CD4-positive, alpha-beta T cell treated with Interleukin-15 for 1 hour (primary cell): ENCODE data around the gene TIMP1.
"Not testable (repeated sequence)": the region's sequence is repeated elsewhere in the genome, so short reads cannot be mapped to it uniquely, and the experiment has no call there.

ENCODE experiments used
- DNase-seq: peaks from one replicate; pipeline ENCODE4 v3.0.0-alpha.2; 2020

TIMP1 gene

GRCh38 chrX:47574076-47574546 is 8.1 kb upstream of the TIMP1 start:
- no peak for DNase-seq

- no peak for DNase-seq
Observed at GRCh38 chrX:47574547-47575301, 7.5 kb upstream of the TIMP1 start.

GRCh38 chrX:47576021-47576898 is 6.0 kb upstream of the TIMP1 start:
- DNase-seq, result no peak

- no peak for DNase-seq
Observed at GRCh38 chrX:47577424-47577823, 4.8 kb upstream of the TIMP1 start.

- DNase-seq, result no peak
Observed at GRCh38 chrX:47577901-47578300, 4.3 kb upstream of the TIMP1 start.

GRCh38 chrX:47578692-47579091 is 3.5 kb upstream of the TIMP1 start:
- DNase-seq, result no peak

GRCh38 chrX:47579537-47579936 is 2.7 kb upstream of the TIMP1 start:
- peak; percentile 69 for DNase-seq

- DNase-seq, result no peak
Observed at GRCh38 chrX:47583240-47583861, 1.1 kb downstream of the TIMP1 start.

- no peak for DNase-seq
Observed at GRCh38 chrX:47584714-47585113, 2.5 kb downstream of the TIMP1 start.

- no peak for DNase-seq
Observed at GRCh38 chrX:47585273-47585672, 3.0 kb downstream of the TIMP1 start.

- DNase-seq, result no peak
Observed at GRCh38 chrX:47586043-47586787, 4.0 kb downstream of the TIMP1 start.

- no peak for DNase-seq
Observed at GRCh38 chrX:47587091-47587891, 5.1 kb downstream of the TIMP1 start.

GRCh38 chrX:47587906-47588735 is 5.9 kb downstream of the TIMP1 start:
- DNase-seq, result no peak

- DNase-seq, result no peak
Observed at GRCh38 chrX:47590984-47591383, 8.7 kb downstream of the TIMP1 start.

GRCh38 chrX:47593522-47593921 is 11.3 kb downstream of the TIMP1 start:
- DNase-seq, result no peak

- no peak for DNase-seq
Observed at GRCh38 chrX:47595716-47596251, 13.5 kb downstream of the TIMP1 start.

- DNase-seq, result no peak
Observed at GRCh38 chrX:47596256-47596655, 14.0 kb downstream of the TIMP1 start.

GRCh38 chrX:47597222-47597621 is 15.0 kb downstream of the TIMP1 start:
- no peak for DNase-seq

- not testable (repeated sequence) for DNase-seq
Observed at GRCh38 chrX:47603125-47603524, 20.9 kb downstream of the TIMP1 start.

GRCh38 chrX:47605024-47605423 is 22.8 kb downstream of the TIMP1 start:
- no peak for DNase-seq

- no peak for DNase-seq
Observed at GRCh38 chrX:47607091-47607490, 24.9 kb downstream of the TIMP1 start.
